ENCODE data around the gene CENPU.

DNA sequence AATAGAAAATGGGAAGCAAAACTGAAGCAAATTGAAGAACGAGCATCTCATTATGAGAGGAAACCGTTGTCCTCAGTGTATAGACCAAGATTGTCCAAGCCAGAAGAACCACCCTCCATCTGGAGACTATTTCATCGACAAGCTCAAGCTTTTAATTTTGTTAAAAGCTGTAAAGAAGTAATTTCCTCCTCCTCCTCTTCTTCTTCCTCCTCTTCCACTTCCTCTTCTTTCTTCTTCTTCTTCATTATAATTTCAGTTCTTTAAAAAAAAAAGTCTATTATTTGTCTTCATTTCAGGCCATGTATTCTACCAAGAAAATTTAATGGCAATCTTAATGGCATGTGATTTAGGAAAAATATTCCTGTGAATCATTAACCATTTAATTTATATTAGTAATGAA lies 76.8 kb downstream of the CENPU start:
- TF ChIP-seq YY1 (IDR thresholded peaks at IDR 0.05; ENCODE audit: insufficient read depth, insufficient read length), result no peak
- TF ChIP-seq ZNF274 (IDR thresholded peaks at IDR 0.05; ENCODE audit: low read depth, low read length), result no peak
- no peak for TF ChIP-seq SUZ12 (IDR thresholded peaks at IDR 0.05; ENCODE audit: extremely low read depth, insufficient read depth, insufficient read length)
